PC-3 (cell line): Measurements from ENCODE around the gene AGXT. TPM values are rescaled to one million over a fixed set of nuclear protein-coding genes. Genes with fewer than 3 reads are reported as not detected.
A peak's percentile ranks its signal among the peaks of the same experiment; 100 is the strongest.

Experiments
- ATAC-seq: fragments of 200-7000 bp; cut with Tn5 transposase; 2 replicates; pipeline ENCODE4 v1.9.1; 2020; ENCODE audit warnings: mild to moderate bottlenecking, moderate library complexity
- Bru-seq: library from RNA; stranded (reverse); fragments of 400-500 nt; gene quantifications from one replicate; lab custom pipeline; 2021; lab: Mats Ljungman, UMichigan
- BruChase-seq, 2 experiments: library from RNA; stranded (reverse); fragments of 400-500 nt; gene quantifications; one replicate each; lab custom pipeline; 2021; lab: Mats Ljungman, UMichigan
- BruUV-seq: library from RNA; stranded (reverse); fragments of 400-500 nt; replicated peaks from 2 replicates; lab custom pipeline; 2021; lab: Mats Ljungman, UMichigan
- CTCF ChIA-PET: fragments of 300-600 bp; sonication (Branson Sonifier 250); formaldehyde crosslinking; loops from one replicate; lab custom pipeline; 2022; ENCODE audit warnings: antibody characterized with exemption; lab: Charles Lee
- POLR2A ChIA-PET: fragments of 300-600 bp; sonication (Branson Sonifier 250); formaldehyde crosslinking; loops from one replicate; lab custom pipeline; 2022; ENCODE audit warnings: antibody characterized with exemption; ENCODE audit not compliant: unreplicated experiment; lab: Charles Lee
- DNase-seq: peaks from one replicate; pipeline ENCODE4 v3.0.0-alpha.2; 2015
- H2AFZ ChIP-seq: fragments of 300-600 bp; sonication (generic); 2 replicates; pipeline ENCODE4 v1.6.0; 2016; ENCODE audit warnings: antibody characterized with exemption, low read length
- H3F3A ChIP-seq: fragments of 300-600 bp; sonication (generic); one replicate; pipeline ENCODE4 v1.6.0; 2017; ENCODE audit warnings: antibody characterized with exemption, low read length, control low read depth, mild to moderate bottlenecking; ENCODE audit not compliant: unreplicated experiment
- H3K27ac ChIP-seq: fragments of 300-600 bp; sonication (generic); 2 replicates; pipeline ENCODE4 v1.5.1; 2016; ENCODE audit warnings: mild to moderate bottlenecking, low read length
- H3K27me3 ChIP-seq: fragments of 300-600 bp; sonication (generic); 2 replicates; pipeline ENCODE4 v1.6.1; 2016; ENCODE audit warnings: low read length, mixed read lengths
- H3K36me3 ChIP-seq: fragments of 300-600 bp; sonication (generic); 2 replicates; pipeline ENCODE4 v1.6.1; 2016; ENCODE audit warnings: low read depth, mixed run types, low read length, mixed read lengths
- H3K4me1 ChIP-seq: fragments of 300-600 bp; sonication (generic); 2 replicates; pipeline ENCODE4 v1.5.1; 2016; ENCODE audit warnings: low read length; ENCODE audit not compliant: insufficient read depth
- H3K4me2 ChIP-seq: fragments of 300-600 bp; sonication (generic); 2 replicates; pipeline ENCODE4 v1.6.0; 2016; ENCODE audit warnings: low read length
- H3K4me3 ChIP-seq: fragments of 300-600 bp; sonication (generic); 2 replicates; pipeline ENCODE4 v1.5.1; 2016; ENCODE audit warnings: mild to moderate bottlenecking, low read length, mixed read lengths
- H3K79me2 ChIP-seq: fragments of 300-600 bp; sonication (generic); 2 replicates; pipeline ENCODE4 v1.6.1; 2017; ENCODE audit warnings: low read length, mixed read lengths
- H3K9ac ChIP-seq: fragments of 300-600 bp; sonication (generic); 2 replicates; pipeline ENCODE4 v1.6.0; 2016; ENCODE audit warnings: mild to moderate bottlenecking, low read length
- H3K9me2 ChIP-seq: fragments of 300-600 bp; sonication (generic); replicated peaks from 2 replicates; pipeline ENCODE4 v1.6.1; 2016; ENCODE audit warnings: mixed run types, low read length, mixed read lengths
- H3K9me3 ChIP-seq: fragments of 300-600 bp; sonication (generic); 2 replicates; pipeline ENCODE4 v1.6.1; 2016; ENCODE audit warnings: low read length, mixed read lengths
- H4K20me1 ChIP-seq: fragments of 300-600 bp; sonication (generic); 2 replicates; pipeline ENCODE4 v1.6.1; 2016; ENCODE audit warnings: low read length, mixed read lengths
- CTCF ChIP-seq: fragments of 300-600 bp; sonication (generic); conservative IDR thresholded peaks from 2 replicates; pipeline ENCODE4 v1.5.1; 2017; ENCODE audit warnings: antibody characterized with exemption, low read depth, mild to moderate bottlenecking, low read length
- EZH2 ChIP-seq: fragments of 300-600 bp; sonication (generic); IDR thresholded peaks from one replicate; pipeline ENCODE4 v1.6.1; 2017; ENCODE audit warnings: antibody characterized with exemption, mild to moderate bottlenecking, low read length; ENCODE audit not compliant: unreplicated experiment
- EZH2phosphoT487 ChIP-seq: fragments of 300-600 bp; sonication (generic); IDR thresholded peaks from 2 replicates; pipeline ENCODE4 v1.6.1; 2018; ENCODE audit warnings: mild to moderate bottlenecking, antibody characterized with exemption, low read length, borderline replicate concordance
- intact Hi-C: fragments of 100-400 bp; cut with micrococcal nuclease; formaldehyde crosslinking; loops from 2 replicates; pipeline ENCODE4 v1.9.0; 2023
- long read RNA-seq: library from polyadenylated mRNA; unstranded; transcript quantifications from one replicate; pipeline ENCODE4 v2.0.0, GENCODE V29; 2021; ENCODE audit not compliant: unreplicated experiment
- total RNA-seq: library from RNA; depleted of rRNA; stranded (reverse); fragments of >200 nt; gene quantifications from 2 replicates; pipeline ENCODE4 v1.2.3, GENCODE V29; 2014; rRNA removed

AGXT gene
- total RNA-seq, result not detected in 2 replicates
- Bru-seq, nascent RNA, result not detected
- percentile 7 among the genes with signal in this experiment for BruChase-seq, experiment 1, labeled RNA remaining after a 6-hour chase
- not detected for BruChase-seq, experiment 2, labeled RNA remaining after a 2-hour chase
- long read RNA-seq, result 0 reads

DNA sequence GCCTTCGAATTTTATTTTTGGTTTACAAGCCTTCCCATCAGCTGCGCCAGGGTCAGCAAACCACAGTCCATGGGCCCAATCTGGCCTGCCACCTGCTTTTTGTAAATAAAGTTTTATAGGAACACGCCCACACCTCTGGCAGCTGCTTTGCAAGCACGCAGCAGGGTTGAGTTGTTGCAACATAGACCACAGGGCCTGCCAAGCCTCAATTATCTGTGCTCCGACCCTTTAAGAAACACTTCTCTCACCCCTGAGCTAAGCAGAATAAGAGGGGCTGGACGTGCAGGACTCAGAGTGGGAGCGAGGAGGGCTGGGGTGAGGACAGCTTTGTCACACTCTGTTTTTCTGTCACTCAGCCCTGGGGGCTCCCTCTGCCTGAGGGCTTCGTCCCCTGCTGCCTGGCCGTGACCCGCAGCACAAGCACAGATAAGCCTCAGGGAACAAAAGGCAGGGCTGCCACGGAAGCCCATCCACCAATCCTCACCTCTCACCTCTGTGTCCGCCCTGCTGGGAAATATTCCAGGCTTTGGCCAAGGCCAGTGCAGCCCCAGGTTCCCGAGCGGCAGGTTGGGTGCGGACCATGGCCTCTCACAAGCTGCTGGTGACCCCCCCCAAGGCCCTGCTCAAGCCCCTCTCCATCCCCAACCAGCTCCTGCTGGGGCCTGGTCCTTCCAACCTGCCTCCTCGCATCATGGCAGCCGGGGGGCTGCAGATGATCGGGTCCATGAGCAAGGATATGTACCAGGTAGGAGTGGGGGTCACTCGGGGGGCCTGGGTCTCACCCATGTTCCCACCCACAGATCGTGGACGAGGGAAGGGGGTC is at the start of gene AGXT:
Gene AGXT, plus strand, starts transcription at position 539 of the 823 bp plus-strand sequence. Its CDS starts 42 bp downstream, at position 581.
- CTCF ChIA-PET, result no interaction called here

GRCh38 chr2:240819126-240819857 is 49.3 kb upstream of the AGXT start:
- intact Hi-C loops, result no loop called here
- H3K4me3 ChIP-seq, result no peak overlapping the region
- H4K20me1 ChIP-seq, result no peaks in the 10 kb centered on the region
- ATAC-seq, result no peak
- H2AFZ ChIP-seq, result no peak overlapping the region
- CTCF ChIA-PET, result no interaction called here
- no TSS peak for BruUV-seq
- no peaks in the 10 kb centered on the region for H3K9me2 ChIP-seq
- no peak overlapping the region for H3K27ac ChIP-seq
- DNase-seq, result no peak
- no peaks in the 10 kb centered on the region for H3K9me3 ChIP-seq
- POLR2A ChIA-PET, result no interaction called here
- peaks cover 42% of the 10 kb centered on the region for H3K27me3 ChIP-seq
- H3K9ac ChIP-seq, result no peak overlapping the region
- no peak overlapping the region for H3K4me2 ChIP-seq
- H3K4me1 ChIP-seq, result no peaks in the 10 kb centered on the region
- no peaks in the 10 kb centered on the region for H3K36me3 ChIP-seq
- no peaks in the 10 kb centered on the region for H3K79me2 ChIP-seq
- H3F3A ChIP-seq, result no peaks in the 10 kb centered on the region
- TF ChIP-seq CTCF (no peak), EZH2phosphoT487 (peak; percentile 47; the same call in 1 of the 2 replicates), EZH2 (peak; percentile 69)

More for the DNA sequence above, at the start of gene AGXT:
- ATAC-seq (no peak), DNase-seq (peak; percentile 33)
- Histone ChIP-seq H3K79me2 (no peaks in the 10 kb centered on the region), H2AFZ (no peak within 1 kb of the TSS), H4K20me1 (no peaks in the 10 kb centered on the region), H3K9me3 (no peaks in the 10 kb centered on the region), H3K4me2 (no peak within 1 kb of the TSS), H3K27ac (no peak within 1 kb of the TSS), H3K4me1 (no peaks in the 10 kb centered on the region), H3K27me3 (peaks cover 14% of the 10 kb centered on the region), H3F3A (no peaks in the 10 kb centered on the region), H3K36me3 (no peaks in the 10 kb centered on the region), H3K4me3 (no peak within 1 kb of the TSS), H3K9me2 (no peaks in the 10 kb centered on the region), H3K9ac (no peak within 1 kb of the TSS)
- POLR2A ChIA-PET, result no interaction called here
- no TSS peak for BruUV-seq
- intact Hi-C loops, result no loop called here
- TF ChIP-seq EZH2phosphoT487 (no peak), CTCF (no peak), EZH2 (no peak)
